ENCODE results near the gene ELAPOR2.

- TF ChIP-seq CTCF (IDR thresholded peaks at IDR 0.05; ENCODE audit: poor library complexity) = no peak
- no peak for TF ChIP-seq EZH2 (IDR thresholded peaks at IDR 0.05; ENCODE audit: borderline replicate concordance)
Measured at GRCh38 chr7:87100326-87100725, 40.9 kb upstream of the ELAPOR2 start.
